Measurements from ENCODE around the gene ARID1B. TPM values are rescaled to one million over a fixed set of nuclear protein-coding genes. Genes with fewer than 3 reads are reported as not detected.

ARID1B gene
- total and polyA plus RNA-seq, 10 of the 15 experiments (the other 5 are each of a cell fraction or from before 2014, with no cell fraction given) = 24.7 to 133 (median 54.6) TPM

GRCh38 chr6:156752666-156753301 is 24.4 kb upstream of the ARID1B start (continued):
- peak; percentile 59; the same call in 1 of the 2 replicates for TF ChIP-seq NBN (IDR thresholded peaks at IDR 0.05)
- no peak for TF ChIP-seq SMAD5 (IDR thresholded peaks at IDR 0.05; ENCODE audit: low read depth)
- TF ChIP-seq CREM (IDR thresholded peaks at IDR 0.05; ENCODE audit: low read depth) = 0 out of 2 replicates have a peak, but pooled peaks have one; percentile 12
- TF ChIP-seq POLR2AphosphoS5 (IDR thresholded peaks at IDR 0.05; ENCODE audit: low read length) = no peak
- no peak for TF ChIP-seq RBBP5 (conservative IDR thresholded peaks at IDR 0.05)
- TF ChIP-seq RB1 (IDR thresholded peaks at IDR 0.05; ENCODE audit: borderline replicate concordance) = no peak; the same call in 1 of the 2 replicates
- TF ChIP-seq PBX3 (IDR thresholded peaks at IDR 0.05; ENCODE audit: insufficient replicate concordance, low read depth, low read length) = no peak
- TF ChIP-seq ZNF384 (IDR thresholded peaks at IDR 0.05; ENCODE audit: borderline replicate concordance, low read depth, low read length) = no peak
- no peak for TF ChIP-seq MYC (IDR thresholded peaks at IDR 0.05; ENCODE audit: insufficient read depth, insufficient read length, insufficient replicate concordance, low read length, severe bottlenecking)
- 0 out of 2 replicates have a peak, but pooled peaks have one; percentile 56 for TF ChIP-seq SMARCA5 (IDR thresholded peaks at IDR 0.05)
- TF ChIP-seq MLLT1 (IDR thresholded peaks at IDR 0.05) = peak; percentile 38; the same call in 1 of the 2 replicates
- TF ChIP-seq PAX8 (IDR thresholded peaks at IDR 0.05) = peak; percentile 89; the same call in 1 of the 2 replicates
- TF ChIP-seq ZNF217 (IDR thresholded peaks at IDR 0.05) = peak; percentile 78; the same call in 1 of the 2 replicates
- no peak for TF ChIP-seq MYB (IDR thresholded peaks at IDR 0.05; ENCODE audit: borderline replicate concordance, low read depth, low read length)
- no peak for TF ChIP-seq NR2C1 (IDR thresholded peaks at IDR 0.05)
- peak; percentile 87 for TF ChIP-seq TCF7 (IDR thresholded peaks at IDR 0.05; ENCODE audit: borderline replicate concordance)
- TF ChIP-seq ZNF592 (IDR thresholded peaks at IDR 0.05) = no peak
- TF ChIP-seq ZBTB11 (CRISPR knock-in tag; IDR thresholded peaks at IDR 0.05) = no peak
- 0 out of 2 replicates have a peak, but pooled peaks have one; percentile 21 for TF ChIP-seq ZNF207 (IDR thresholded peaks at IDR 0.05; ENCODE audit: borderline replicate concordance)
- TF ChIP-seq MEF2B (IDR thresholded peaks at IDR 0.05; ENCODE audit: partially characterized antibody, poor library complexity, severe bottlenecking) = peak; percentile 64

All from GM12878 (cell line).